H1 (cell line): Measurements from ENCODE around the gene NKD2.

Source experiments
- CEBPB ChIP-seq: IDR thresholded peaks from 2 replicates; pipeline ENCODE4 v1.6.1; 2012; ENCODE audit warnings: low read depth, low read length
- CTCF ChIP-seq, 3 experiments: IDR thresholded peaks; 1 replicate in 2 of 3; 2 replicates in 1 of 3; pipeline versions ENCODE4 v1.5.1 to v1.6.1; 2011; ENCODE audit warnings: low read length in 3 of 3, mild to moderate bottlenecking in 3 of 3, inconsistent platforms in 2 of 3, low read depth in 1 of 3, moderate library complexity in 1 of 3; ENCODE audit not compliant: insufficient read depth in 1 of 3; ENCODE audit errors: control extremely low read depth in 1 of 3
- EP300 ChIP-seq, 2 experiments: IDR thresholded peaks; 1 replicate in 1 of 2; 2 replicates in 1 of 2; pipeline ENCODE4 v1.6.1; 2011 to 2012; ENCODE audit warnings: low read depth in 2 of 2, low read length in 2 of 2, mild to moderate bottlenecking in 2 of 2, borderline replicate concordance in 1 of 2, inconsistent platforms in 1 of 2, moderate library complexity in 1 of 2
- EZH2 ChIP-seq: fragments of 200-600 bp; sonication (generic); IDR thresholded peaks from 2 replicates; pipeline ENCODE4 v1.7.1; 2012; ENCODE audit warnings: low read depth, mild to moderate bottlenecking, moderate library complexity, low read length, inconsistent platforms; ENCODE audit not compliant: severe bottlenecking
- GABPA ChIP-seq: IDR thresholded peaks from 2 replicates; pipeline ENCODE4 v1.6.1; 2011; ENCODE audit warnings: mild to moderate bottlenecking, low read length, moderate library complexity, borderline replicate concordance; ENCODE audit not compliant: insufficient read depth
- JUND ChIP-seq: IDR thresholded peaks from 2 replicates; pipeline ENCODE4 v1.6.1; 2011; ENCODE audit warnings: mild to moderate bottlenecking, improper control_type of control experiment, low read length
- KDM1A ChIP-seq: fragments of 200-600, 300-600 bp; sonication (generic); IDR thresholded peaks from 2 replicates; pipeline ENCODE4 v1.7.1; 2016; ENCODE audit warnings: mild to moderate bottlenecking, low read length, borderline replicate concordance
- POLR2A ChIP-seq, 2 experiments: IDR thresholded peaks; 1 replicate in 1 of 2; 2 replicates in 1 of 2; pipeline ENCODE4 v1.6.1; 2011; ENCODE audit warnings: low read depth in 2 of 2, low read length in 2 of 2, mild to moderate bottlenecking in 2 of 2; ENCODE audit errors: control extremely low read depth in 1 of 2
- POLR2AphosphoS5 ChIP-seq: IDR thresholded peaks from 2 replicates; pipeline ENCODE4 v1.6.1; 2011; ENCODE audit warnings: low read depth, low read length
- RAD21 ChIP-seq, 2 experiments: IDR thresholded peaks in 1 of 2; conservative IDR thresholded peaks in 1 of 2; 2 replicates each; pipeline ENCODE4 v1.6.1; 2011; ENCODE audit warnings: low read depth in 2 of 2, low read length in 2 of 2, improper control_type of control experiment in 1 of 2, inconsistent platforms in 1 of 2, mild to moderate bottlenecking in 1 of 2, moderate library complexity in 1 of 2
- TAF1 ChIP-seq: IDR thresholded peaks from 2 replicates; pipeline ENCODE4 v1.6.1; 2011; ENCODE audit warnings: mild to moderate bottlenecking, low read depth, low read length
- TCF12 ChIP-seq: IDR thresholded peaks from 2 replicates; pipeline ENCODE4 v1.6.1; 2011; ENCODE audit warnings: low read depth, mild to moderate bottlenecking, low read length
- YY1 ChIP-seq: IDR thresholded peaks from 2 replicates; pipeline ENCODE4 v1.6.1; 2011; ENCODE audit warnings: low read depth, mild to moderate bottlenecking, low read length

DNA sequence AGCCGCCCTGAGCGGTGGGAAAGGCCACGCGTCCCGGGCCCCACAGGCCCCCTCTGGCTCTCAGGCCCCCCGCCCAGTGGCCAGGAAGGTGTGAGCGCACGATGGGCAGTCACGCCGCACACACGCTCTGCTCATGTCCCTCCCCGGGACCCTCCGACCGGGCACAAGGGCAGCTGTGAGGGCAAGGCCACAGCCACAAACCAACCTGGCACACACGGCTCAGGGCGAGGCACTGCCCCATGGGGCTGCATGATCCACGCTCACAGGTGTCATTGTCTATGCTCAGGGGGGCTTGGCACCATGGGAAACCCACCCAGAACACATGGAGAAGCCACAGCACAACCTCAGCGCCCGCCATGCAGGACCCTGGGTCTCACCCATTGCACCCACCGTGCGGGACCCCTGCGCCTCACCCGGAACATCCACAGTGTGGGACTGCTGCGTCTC lies 52.0 kb downstream of the NKD2 start:
- TF ChIP-seq POLR2AphosphoS5 (no peak), CTCF (IDR thresholded peaks at IDR 0.05; ENCODE audit: control extremely low read depth in 1 of 3, insufficient read depth in 1 of 3, low read depth in 1 of 3, low read length in 3 of 3) (no peak), JUND (no peak), POLR2A (IDR thresholded peaks at IDR 0.05; ENCODE audit: control extremely low read depth in 1 of 2, low read depth in 2 of 2, low read length in 2 of 2) (no peak), KDM1A (no peak), TCF12 (no peak), TAF1 (no peak), EZH2 (no peak), EP300 (IDR thresholded peaks at IDR 0.05; ENCODE audit: borderline replicate concordance in 1 of 2, low read depth in 2 of 2, low read length in 2 of 2) (no peak), YY1 (no peak), GABPA (no peak), RAD21 (IDR thresholded peaks at IDR 0.05 in 1 of 2, conservative IDR thresholded peaks at IDR 0.05 in 1 of 2; ENCODE audit: low read depth in 2 of 2, low read length in 2 of 2) (no peak), CEBPB (no peak)
